Cardiac fibroblast (primary cell): ENCODE data around the gene OPN1LW.

ENCODE experiments used
- DNase-seq, 2 donors: peaks; one replicate each; pipeline versions ENCODE4 v3.0.0 to v3.0.0-alpha.2; 2010; ENCODE audit warnings: low read depth in 2 of 2
- H3K4me3 ChIP-seq, 2 donors: replicated peaks in 1 of 2; 1 replicate in 1 of 2; 2 replicates in 1 of 2; pipeline ENCODE4 v1.5.1; 2011; ENCODE audit warnings: low read depth in 2 of 2, low read length in 2 of 2, mild to moderate bottlenecking in 2 of 2, moderate library complexity in 1 of 2
- CTCF ChIP-seq: IDR thresholded peaks from one replicate; pipeline ENCODE4 v1.5.1; 2011; ENCODE audit warnings: low read depth, mild to moderate bottlenecking, low read length, inconsistent platforms

Gene OPN1LW

GRCh38 chrX:154121207-154121606 is 22.8 kb upstream of the OPN1LW start:
- no peak for DNase-seq
- no peak overlapping the region for H3K4me3 ChIP-seq
- TF ChIP-seq CTCF = no peak

GRCh38 chrX:154121961-154122360 is 22.1 kb upstream of the OPN1LW start:
- no peak for DNase-seq
- H3K4me3 ChIP-seq = no peak overlapping the region
- TF ChIP-seq CTCF = no peak

- H3K4me3 ChIP-seq = no peak overlapping the region
- peak in 1 of 2 donors; percentile 4 for DNase-seq
- no peak for TF ChIP-seq CTCF
These were observed 20.5 kb upstream of the OPN1LW start for GRCh38 chrX:154123241-154124219.

GRCh38 chrX:154125391-154126040 is 18.5 kb upstream of the OPN1LW start:
- no peak overlapping the region for H3K4me3 ChIP-seq
- DNase-seq = peak in 1 of 2 donors; percentile 7
- TF ChIP-seq CTCF = no peak

GRCh38 chrX:154126101-154126500 is 17.9 kb upstream of the OPN1LW start:
- no peak for TF ChIP-seq CTCF
- DNase-seq = no peak

GRCh38 chrX:154131955-154132354 is 12.1 kb upstream of the OPN1LW start:
- TF ChIP-seq CTCF = no peak
- no peak overlapping the region for H3K4me3 ChIP-seq

More at GRCh38 chrX:154126101-154126500, 17.9 kb upstream of the OPN1LW start:
- no peak overlapping the region for H3K4me3 ChIP-seq

More at GRCh38 chrX:154131955-154132354, 12.1 kb upstream of the OPN1LW start:
- no peak for DNase-seq
